Measurements from ENCODE around the gene FMNL2. TPM values are rescaled to one million over a fixed set of nuclear protein-coding genes. Genes with fewer than 3 reads are reported as not detected.

FMNL2 gene
- total RNA-seq, 1 experiment from 2014 or later = 46.5 TPM

DNA sequence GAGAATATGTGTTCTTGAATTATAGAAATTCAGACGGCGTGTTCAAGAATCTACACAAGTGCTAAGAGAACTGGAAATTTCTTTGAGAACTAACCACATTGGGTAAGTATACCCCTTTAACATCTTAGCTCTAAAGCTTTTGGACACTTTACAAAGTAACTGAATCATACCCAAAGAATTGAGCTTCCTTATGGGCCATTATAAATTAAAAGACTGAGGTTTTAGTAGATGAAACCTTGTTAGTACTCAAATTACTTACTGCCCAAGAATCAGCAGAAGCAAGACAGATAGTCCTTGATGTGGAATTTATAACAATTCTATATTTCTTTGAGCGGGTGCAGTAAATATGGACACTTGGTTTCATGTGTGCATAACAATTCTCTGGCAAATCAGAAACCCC, 214.0 kb downstream of the FMNL2 start:
- no peak for DNase-seq
- intact Hi-C loops (cut with micrococcal nuclease; ENCODE audit: unreplicated experiment) = no loop called here
- CTCF ChIA-PET = no interaction called here
- Mint-ChIP-seq H3K4me1 (ENCODE audit: low read depth, unreplicated experiment) (no peaks in the 10 kb centered on the region), H3K9me3 (ENCODE audit: low read depth, unreplicated experiment) (no peaks in the 10 kb centered on the region), H3K27ac (ENCODE audit: unreplicated experiment) (no peak overlapping the region), H3K4me3 (ENCODE audit: low read depth, unreplicated experiment) (no peak overlapping the region), H3K36me3 (ENCODE audit: insufficient read depth, unreplicated experiment) (peaks cover 6% of the 10 kb centered on the region), H3K27me3 (ENCODE audit: unreplicated experiment) (no peaks in the 10 kb centered on the region)
- no TSS peak for BruUV-seq (replicated peaks)
- TF ChIP-seq, protein P1, sequence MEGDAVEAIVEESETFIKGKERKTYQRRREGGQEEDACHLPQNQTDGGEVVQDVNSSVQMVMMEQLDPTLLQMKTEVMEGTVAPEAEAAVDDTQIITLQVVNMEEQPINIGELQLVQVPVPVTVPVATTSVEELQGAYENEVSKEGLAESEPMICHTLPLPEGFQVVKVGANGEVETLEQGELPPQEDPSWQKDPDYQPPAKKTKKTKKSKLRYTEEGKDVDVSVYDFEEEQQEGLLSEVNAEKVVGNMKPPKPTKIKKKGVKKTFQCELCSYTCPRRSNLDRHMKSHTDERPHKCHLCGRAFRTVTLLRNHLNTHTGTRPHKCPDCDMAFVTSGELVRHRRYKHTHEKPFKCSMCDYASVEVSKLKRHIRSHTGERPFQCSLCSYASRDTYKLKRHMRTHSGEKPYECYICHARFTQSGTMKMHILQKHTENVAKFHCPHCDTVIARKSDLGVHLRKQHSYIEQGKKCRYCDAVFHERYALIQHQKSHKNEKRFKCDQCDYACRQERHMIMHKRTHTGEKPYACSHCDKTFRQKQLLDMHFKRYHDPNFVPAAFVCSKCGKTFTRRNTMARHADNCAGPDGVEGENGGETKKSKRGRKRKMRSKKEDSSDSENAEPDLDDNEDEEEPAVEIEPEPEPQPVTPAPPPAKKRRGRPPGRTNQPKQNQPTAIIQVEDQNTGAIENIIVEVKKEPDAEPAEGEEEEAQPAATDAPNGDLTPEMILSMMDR (IDR thresholded peaks at IDR 0.05; ENCODE audit: unreplicated experiment) = no peak

DNA sequence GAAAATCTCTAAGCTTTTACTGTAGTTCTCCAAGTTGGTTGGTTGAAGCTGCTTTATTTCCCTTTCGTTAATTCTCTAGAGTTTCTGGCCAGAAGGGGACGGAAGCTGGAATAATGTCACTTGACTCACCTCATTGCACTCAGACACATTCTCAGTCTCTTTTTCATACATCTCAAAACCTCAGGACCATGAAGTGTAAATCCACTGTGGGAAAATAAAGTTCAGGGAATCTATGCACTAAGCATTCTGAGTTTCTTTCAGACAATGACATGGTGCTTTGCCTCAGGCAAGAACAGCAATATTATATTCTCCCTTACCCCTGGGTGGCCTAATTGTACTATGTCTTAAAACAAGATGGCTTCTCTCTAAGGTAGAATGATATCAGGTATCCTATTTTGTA, 214.4 kb downstream of the FMNL2 start:
- no peaks in the 10 kb centered on the region for H3K9me3 Mint-ChIP-seq (ENCODE audit: low read depth, unreplicated experiment)
- intact Hi-C loops (cut with micrococcal nuclease; ENCODE audit: unreplicated experiment) = no loop called here

DNA sequence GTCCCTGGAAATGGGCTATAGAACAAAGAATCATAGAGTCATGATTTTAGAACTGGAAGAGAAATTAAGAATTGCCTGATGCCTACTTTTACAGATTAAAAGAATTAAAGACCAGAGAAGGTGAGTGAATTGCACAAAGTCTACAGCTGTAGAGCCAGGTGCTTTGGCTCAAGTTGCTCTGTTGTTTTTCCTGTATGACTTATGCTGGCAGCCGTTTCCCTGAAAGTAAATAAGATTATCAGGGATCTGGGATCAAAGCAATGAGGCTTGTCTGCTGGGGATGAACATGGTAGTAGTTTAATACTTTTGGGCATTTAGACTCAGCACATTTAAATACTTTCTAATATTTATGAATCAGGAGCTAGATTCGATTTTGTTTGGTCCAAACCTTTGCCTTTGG, 215.4 kb downstream of the FMNL2 start:
- Mint-ChIP-seq H3K27me3 (ENCODE audit: unreplicated experiment) (no peaks in the 10 kb centered on the region), H3K9me3 (ENCODE audit: low read depth, unreplicated experiment) (no peaks in the 10 kb centered on the region), H3K4me3 (ENCODE audit: low read depth, unreplicated experiment) (no peak overlapping the region), H3K27ac (ENCODE audit: unreplicated experiment) (no peak overlapping the region), H3K36me3 (ENCODE audit: insufficient read depth, unreplicated experiment) (no peaks in the 10 kb centered on the region), H3K4me1 (ENCODE audit: low read depth, unreplicated experiment) (no peaks in the 10 kb centered on the region)
- CTCF ChIA-PET = no interaction called here
- no peak for DNase-seq
- BruUV-seq (replicated peaks) = TSS peak; percentile 11
- TF ChIP-seq, protein P1 (IDR thresholded peaks at IDR 0.05; ENCODE audit: unreplicated experiment) = no peak
- intact Hi-C loops (cut with micrococcal nuclease; ENCODE audit: unreplicated experiment) = no loop called here

More for the DNA sequence above, 214.4 kb downstream of the FMNL2 start:
- TF ChIP-seq, protein P1 (IDR thresholded peaks at IDR 0.05; ENCODE audit: unreplicated experiment) = no peak
- Mint-ChIP-seq H3K36me3 (ENCODE audit: insufficient read depth, unreplicated experiment) (peaks cover 2% of the 10 kb centered on the region), H3K27ac (ENCODE audit: unreplicated experiment) (no peak overlapping the region), H3K27me3 (ENCODE audit: unreplicated experiment) (no peaks in the 10 kb centered on the region), H3K4me1 (ENCODE audit: low read depth, unreplicated experiment) (no peaks in the 10 kb centered on the region), H3K4me3 (ENCODE audit: low read depth, unreplicated experiment) (no peak overlapping the region)
- CTCF ChIA-PET = no interaction called here
- no peak for DNase-seq
- BruUV-seq (replicated peaks) = no TSS peak

DNA sequence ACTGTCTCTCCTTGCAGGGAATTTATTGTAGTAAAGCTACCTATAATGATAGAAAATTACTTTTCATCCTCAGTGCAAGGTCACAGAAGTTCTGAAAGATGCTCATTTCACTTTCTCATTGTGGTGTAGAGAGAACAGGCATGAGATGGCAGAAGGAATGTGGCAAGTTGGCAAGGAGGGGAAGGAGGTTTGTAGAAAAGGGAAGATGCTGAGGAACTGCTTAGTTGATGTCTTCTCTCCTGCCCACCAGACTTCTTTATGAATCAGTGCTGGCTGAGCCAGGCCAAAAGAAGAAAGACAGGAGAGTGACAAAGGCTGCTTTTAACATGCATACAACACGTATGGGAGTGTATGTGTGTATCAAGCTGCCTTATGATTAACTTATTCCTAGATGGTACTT, 217.9 kb downstream of the FMNL2 start:
- H3K27me3 Mint-ChIP-seq (ENCODE audit: unreplicated experiment) = no peaks in the 10 kb centered on the region
- no peak overlapping the region for H3K4me3 Mint-ChIP-seq (ENCODE audit: low read depth, unreplicated experiment)
- TF ChIP-seq, protein P1 (IDR thresholded peaks at IDR 0.05; ENCODE audit: unreplicated experiment) = no peak
- no peak for DNase-seq
- BruUV-seq (replicated peaks) = no TSS peak
- H3K36me3 Mint-ChIP-seq (ENCODE audit: insufficient read depth, unreplicated experiment) = no peaks in the 10 kb centered on the region
- no peaks in the 10 kb centered on the region for H3K9me3 Mint-ChIP-seq (ENCODE audit: low read depth, unreplicated experiment)
- intact Hi-C loops (cut with micrococcal nuclease; ENCODE audit: unreplicated experiment) = no loop called here
- H3K4me1 Mint-ChIP-seq (ENCODE audit: low read depth, unreplicated experiment) = no peaks in the 10 kb centered on the region
- no peak overlapping the region for H3K27ac Mint-ChIP-seq (ENCODE audit: unreplicated experiment)
- CTCF ChIA-PET = no interaction called here

DNA sequence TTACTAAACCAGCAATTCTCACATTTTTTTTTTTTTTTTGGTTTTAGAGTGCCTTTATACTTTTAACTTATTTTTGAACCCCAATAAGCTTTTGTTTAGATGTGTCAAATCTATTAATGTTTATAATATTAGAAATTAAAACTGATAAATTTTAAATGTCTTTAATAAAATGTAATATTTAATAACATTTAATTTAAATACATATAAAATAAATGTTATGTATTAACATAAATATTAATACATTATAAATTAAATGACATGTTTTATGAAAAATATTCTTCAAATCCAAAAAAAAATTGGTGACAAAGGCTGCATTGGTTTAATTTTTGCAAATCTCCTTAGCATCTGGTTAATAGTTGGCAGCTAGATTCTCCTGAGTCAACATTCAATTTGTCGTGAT, 218.5 kb downstream of the FMNL2 start:
- intact Hi-C loops (cut with micrococcal nuclease; ENCODE audit: unreplicated experiment) = no loop called here
- CTCF ChIA-PET = no interaction called here
- no peak for DNase-seq
- BruUV-seq (replicated peaks) = no TSS peak
- no peaks in the 10 kb centered on the region for H3K27me3 Mint-ChIP-seq (ENCODE audit: unreplicated experiment)
- H3K4me1 Mint-ChIP-seq (ENCODE audit: low read depth, unreplicated experiment) = no peaks in the 10 kb centered on the region
- no peaks in the 10 kb centered on the region for H3K9me3 Mint-ChIP-seq (ENCODE audit: low read depth, unreplicated experiment)
- H3K36me3 Mint-ChIP-seq (ENCODE audit: insufficient read depth, unreplicated experiment) = no peaks in the 10 kb centered on the region
- TF ChIP-seq, protein P1 (IDR thresholded peaks at IDR 0.05; ENCODE audit: unreplicated experiment) = no peak
- H3K4me3 Mint-ChIP-seq (ENCODE audit: low read depth, unreplicated experiment) = no peak overlapping the region
- H3K27ac Mint-ChIP-seq (ENCODE audit: unreplicated experiment) = no peak overlapping the region

Measured in Calu3 (cell line).